Ovary (tissue), 3 donors: ENCODE results near the gene HMG20A.

Experiments
- CTCF ChIP-seq, 3 donors: fragments of 450-650 bp in 2 of 3; fragments of 200-600 bp in 1 of 3; IDR thresholded peaks; one replicate each; pipeline versions ENCODE4 v1.5.1 to v1.8.0; 2016 to 2022; ENCODE audit warnings: antibody characterized with exemption in 3 of 3, mild to moderate bottlenecking in 1 of 3
- EP300 ChIP-seq: sonication (generic); formaldehyde crosslinking; IDR thresholded peaks from one replicate; pipeline ENCODE4 v1.6.1; 2017; ENCODE audit warnings: antibody characterized with exemption
- donor health status: DM: no; HTN: no; CAD: no.

GRCh38 chr15:77393471-77393840, 27.2 kb upstream of the HMG20A start:
- TF ChIP-seq CTCF (IDR thresholded peaks at IDR 0.05) (no peak), EP300 (no peak)
